HG02610 (cell line): ENCODE measurements around the gene SLC9C2.
"Not testable (repeated sequence)": the region's sequence is repeated elsewhere in the genome, so short reads cannot be mapped to it uniquely, and the experiment has no call there.

Source experiments
- ATAC-seq: cut with Tn5 transposase; IDR thresholded peaks from one replicate; pipeline ENCODE4 v1.9.1; 2021; ENCODE audit warnings: mild to moderate bottlenecking, moderate library complexity; ENCODE audit not compliant: unreplicated experiment

SLC9C2 gene, protein sequence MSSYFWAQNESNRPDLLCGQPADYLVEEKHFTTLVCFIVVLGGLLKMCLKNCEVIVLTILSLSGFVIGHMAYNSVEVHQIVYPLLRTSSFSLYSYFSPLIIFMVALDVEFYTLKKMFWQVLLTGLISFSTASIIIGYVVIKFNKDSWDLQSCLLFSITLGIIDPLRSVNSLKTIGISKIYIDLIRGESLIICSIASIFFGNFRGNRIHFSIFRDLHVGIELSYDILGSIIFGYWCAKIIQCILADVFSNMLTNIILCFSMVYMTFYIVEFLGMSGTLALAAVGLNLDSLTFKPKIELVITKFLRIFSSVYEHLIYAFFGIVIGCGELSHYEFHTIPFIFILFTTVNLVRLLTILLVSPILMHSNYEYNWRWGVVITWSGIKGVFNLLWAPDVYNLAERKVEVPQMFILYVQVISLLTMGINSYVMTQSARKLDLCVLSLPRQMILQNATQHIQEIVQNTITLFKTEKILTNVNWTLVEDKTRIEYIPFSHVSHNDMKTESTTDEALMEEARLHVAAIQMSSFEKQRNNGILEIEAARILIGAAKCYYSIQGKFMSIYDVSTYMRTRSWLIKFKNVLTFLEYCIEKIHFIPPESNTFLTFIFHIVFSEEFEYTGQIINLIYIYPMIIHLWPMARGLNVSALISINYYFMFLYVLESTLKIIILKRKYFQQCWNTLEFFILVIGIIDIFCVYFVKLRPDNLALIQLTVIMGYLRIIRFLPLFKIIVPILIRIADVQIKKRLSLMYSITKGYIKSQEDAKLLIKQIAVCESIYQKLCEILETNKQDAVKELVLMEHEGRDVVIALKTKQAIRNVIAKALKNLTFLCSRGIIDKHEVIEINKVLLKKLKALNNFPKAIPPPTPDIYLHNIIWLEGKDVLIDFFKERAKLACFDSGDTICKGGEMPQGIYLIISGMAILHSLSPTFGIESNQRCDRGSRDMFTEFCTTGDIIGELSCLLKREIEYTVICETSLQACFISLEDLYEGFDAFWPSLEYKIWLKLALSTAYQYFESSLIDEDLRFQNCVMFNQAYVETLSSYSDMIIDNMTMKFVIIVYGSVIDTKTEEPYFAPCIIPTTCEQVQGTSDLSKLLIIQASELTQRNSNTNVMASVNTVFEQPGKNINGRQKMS

GRCh38 chr1:173603056-173603591, at the start of gene SLC9C2:
Gene SLC9C2 (minus strand): TSS chr1:173603072. CDS start chr1:173601776, 1,296 bp downstream.
- ATAC-seq, result no peak

DNA sequence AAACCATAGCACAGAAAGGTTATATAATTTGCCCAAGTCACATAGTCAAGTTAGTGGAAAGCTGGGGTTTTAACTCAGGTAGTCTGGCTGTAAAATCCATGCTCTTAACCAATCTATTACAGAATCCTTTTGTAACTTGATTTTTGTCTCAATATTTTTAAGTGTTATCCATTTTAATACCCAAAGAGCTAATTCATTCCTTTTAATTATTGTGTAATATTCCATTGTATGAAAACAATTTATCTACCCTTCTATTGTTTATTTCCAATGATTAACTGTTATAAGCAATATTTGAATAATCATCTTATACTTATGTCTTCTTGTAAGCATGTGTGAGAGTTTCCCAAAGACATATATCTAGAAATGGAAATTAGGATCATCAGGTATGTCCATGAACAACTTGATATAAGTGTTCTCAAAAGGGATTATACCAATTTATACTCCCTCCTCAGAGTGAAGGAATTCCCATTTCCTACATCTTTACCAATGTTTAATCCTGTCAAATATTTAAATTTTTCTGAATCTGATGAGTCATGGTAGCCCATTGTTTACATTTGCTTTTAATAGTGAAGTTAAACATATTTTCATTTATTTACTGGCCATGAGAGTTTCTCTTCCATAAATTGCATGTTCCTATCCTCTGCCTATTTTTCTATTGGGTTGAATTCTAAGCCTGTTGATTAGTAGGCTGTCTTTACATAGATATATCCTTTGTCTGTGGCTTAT, 46.2 kb upstream of the SLC9C2 start:
- ATAC-seq, result no peak

- ATAC-seq, result no peak
These were observed 43.8 kb upstream of the SLC9C2 start for GRCh38 chr1:173646656-173647055.

DNA sequence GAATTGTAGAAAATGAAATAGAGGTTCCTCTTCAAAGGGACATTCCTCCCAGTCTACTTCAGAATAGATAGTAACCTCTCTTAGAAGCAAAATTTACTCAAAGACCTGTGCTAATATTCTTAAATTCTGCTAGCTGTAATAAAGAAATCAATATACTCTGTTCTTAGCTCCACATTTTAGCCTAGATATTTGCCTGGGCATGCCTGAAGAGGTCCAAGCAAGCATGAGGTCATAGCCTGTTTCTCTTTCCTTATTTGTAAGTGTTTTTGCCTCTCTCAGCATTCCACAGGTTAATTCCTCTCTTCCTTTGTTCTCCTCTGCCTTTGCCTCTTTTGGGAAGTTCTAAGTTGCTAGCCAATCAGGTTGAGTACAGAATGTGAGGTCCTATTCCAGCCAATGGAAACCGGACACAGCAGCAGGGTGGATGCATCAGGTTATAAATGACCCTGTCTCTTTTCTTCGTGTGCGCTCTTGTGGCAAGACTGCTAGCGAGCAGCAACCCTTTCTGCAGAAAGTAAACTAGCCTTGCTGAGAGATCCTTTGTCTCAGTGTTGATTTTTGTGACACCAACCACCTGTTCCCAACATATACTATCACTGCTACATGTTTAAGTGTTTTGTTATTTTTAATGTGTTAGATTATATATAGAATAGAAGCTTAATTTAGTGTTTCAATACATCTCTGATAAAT, 39.7 kb upstream of the SLC9C2 start:
- not testable (repeated sequence) for ATAC-seq

DNA sequence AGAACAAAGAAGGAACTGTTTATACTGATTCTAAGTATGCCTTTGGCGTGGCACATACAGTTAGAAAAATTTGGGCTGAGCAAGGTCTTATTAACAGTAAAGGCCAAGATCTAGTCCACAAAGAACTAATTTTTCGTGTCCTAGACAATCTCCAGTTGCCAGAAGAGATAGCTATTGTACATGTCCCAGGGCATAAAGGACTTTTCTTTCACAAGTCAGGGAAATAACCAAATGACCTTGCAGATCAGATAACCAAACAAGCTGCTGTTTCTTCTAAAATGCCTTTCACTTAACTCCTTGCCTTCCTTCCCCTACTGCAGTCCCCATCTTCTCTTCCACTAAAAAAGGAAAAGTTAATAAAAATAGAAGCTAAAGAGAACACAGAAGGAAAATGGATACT, 36.2 kb upstream of the SLC9C2 start:
- no peak for ATAC-seq

GRCh38 chr1:173638043-173639021, 35.5 kb upstream of the SLC9C2 start:
- no peak for ATAC-seq

- not testable (repeated sequence) for ATAC-seq
These were observed 34.6 kb upstream of the SLC9C2 start for GRCh38 chr1:173637236-173638042.

DNA sequence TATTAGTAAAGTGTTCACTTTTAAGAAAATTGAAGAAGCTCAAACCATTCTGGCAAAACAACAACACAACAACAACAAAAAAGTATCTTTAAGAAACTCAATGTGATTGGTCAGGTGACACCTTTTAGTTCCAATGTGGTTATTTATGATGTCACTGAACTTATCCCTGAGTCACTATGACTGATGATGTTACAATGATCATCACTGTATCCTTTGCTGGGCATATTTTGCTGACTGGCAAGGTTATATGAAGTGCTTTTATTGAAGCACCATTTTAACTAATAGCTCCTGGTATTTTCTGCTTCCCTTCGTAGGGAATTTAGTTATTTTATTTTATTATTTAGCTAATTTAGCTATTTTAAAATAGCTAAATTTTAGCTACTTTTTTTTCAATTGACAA, 32.2 kb upstream of the SLC9C2 start, which contains the start of gene TEX50:
TSS of gene TEX50 (plus strand) at position 223 of the 400 bp plus-strand sequence. CDS start 184 bp downstream, outside the sequence.
- ATAC-seq, result no peak

DNA sequence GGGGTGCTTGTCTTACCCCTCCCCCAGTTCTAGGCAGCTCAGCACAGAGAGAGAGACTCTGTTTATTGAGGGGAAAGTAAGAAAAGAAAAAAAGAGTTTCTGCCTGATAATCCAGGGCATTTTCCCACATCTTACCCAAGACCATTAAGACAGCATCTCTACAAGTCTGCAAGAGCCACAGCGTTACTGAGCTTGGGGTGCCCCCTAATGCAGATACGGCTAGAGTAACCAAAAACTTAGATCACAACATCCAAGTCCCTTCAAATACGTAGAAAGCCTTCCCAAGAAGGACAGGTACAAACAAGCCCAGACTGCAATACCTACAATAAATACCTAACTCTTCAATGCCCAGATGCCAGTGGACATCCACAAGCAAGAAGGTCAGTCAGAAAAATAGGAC, 26.0 kb upstream of the SLC9C2 start:
- ATAC-seq, result no peak

DNA sequence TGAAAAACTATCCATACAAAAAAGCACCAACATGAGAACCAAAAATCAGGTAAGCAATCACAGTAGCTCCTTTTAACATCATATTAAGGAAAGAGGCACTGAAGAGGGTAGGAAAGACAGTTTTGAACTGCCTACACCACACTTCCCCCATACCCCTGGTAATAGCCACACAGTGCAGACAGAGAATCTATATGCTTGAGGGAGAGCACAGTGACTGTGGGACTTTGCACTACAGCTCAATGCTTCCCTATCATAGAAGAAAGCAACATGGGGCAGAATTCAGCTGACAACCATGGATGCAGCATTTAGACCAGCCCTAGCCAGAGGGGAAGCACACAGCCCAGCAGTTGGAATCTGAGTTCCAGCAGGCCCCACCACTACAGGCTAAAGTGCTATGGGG, 24.4 kb upstream of the SLC9C2 start:
- no peak for ATAC-seq

DNA sequence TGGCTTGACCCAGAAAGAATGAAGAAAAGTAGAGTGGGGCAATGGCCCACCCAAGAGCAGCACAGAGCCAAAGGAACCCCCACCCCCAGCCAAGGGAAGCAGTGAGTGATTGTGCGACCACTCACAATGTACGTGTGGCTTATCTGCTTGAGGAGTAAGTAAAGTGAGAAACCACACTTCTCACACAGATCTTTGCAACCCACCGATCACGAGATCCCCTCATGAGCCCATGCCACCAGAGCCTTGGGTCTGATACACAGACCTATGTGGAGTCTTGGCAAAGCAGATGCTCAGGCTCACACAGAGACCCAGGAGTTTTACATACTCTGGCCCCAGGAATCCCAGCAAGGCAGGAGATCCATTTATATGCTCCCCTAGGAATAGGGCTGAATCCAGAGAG, 14.0 kb upstream of the SLC9C2 start:
- ATAC-seq, result no peak

- not testable (repeated sequence) for ATAC-seq
These were observed 10.2 kb upstream of the SLC9C2 start for GRCh38 chr1:173613086-173613485.

DNA sequence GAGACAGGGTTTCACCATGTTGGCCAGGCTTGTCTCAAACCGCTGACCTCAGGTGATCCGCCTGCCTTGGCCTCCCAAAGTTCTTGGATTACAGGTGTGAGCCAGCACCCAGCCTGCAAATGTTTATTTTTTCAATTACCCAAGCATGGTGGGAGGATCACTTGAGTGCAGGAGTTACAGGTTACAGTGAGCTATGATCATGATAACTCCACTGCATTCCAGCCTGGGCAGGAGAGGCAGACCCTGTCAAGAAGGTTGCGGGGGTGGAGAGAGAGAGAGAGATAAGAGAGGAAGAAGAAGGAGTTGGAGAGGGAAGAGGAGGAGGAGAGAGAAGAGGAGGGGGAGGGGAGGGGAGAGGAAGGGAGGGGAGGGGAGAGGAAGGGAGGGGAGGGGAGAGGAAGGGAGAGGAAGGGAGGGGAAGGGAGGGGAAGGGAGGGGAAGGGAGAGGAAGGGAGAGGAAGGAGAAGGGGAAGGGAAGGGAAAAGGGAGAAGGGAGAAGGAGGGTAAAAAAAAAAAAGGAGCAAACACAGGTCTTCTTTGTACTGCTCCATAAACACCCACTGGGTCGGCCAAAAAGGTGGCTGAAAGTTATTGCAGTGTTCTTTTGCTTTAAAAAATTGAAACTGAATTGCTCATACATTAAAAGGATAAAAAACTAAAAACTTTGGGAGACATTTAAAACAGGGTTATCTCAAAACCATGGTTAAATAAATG, 5.8 kb upstream of the SLC9C2 start:
- no peak for ATAC-seq

GRCh38 chr1:173601588-173601987, 1.3 kb downstream of the SLC9C2 start:
- ATAC-seq, result peak; percentile 59

GRCh38 chr1:173596097-173596825, 6.6 kb downstream of the SLC9C2 start:
- no peak for ATAC-seq

DNA sequence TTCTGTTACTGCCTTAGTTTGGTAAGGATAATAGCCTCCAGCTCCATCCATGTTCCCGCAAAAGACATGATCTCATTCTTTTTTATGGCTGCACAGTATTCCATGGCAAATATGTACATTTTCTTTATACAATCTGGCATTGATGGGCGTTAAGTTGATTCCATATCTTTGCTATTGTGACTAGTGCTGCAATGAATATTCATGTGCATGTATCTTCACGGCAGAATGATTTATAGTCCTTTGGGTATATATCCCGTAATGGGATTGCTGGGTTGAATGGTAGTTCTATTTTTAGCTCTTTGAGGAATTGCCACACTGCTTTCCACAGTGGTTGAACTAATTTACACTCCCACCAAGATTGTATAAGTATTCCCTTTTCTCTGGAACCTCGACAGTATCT, 11.7 kb downstream of the SLC9C2 start:
- not testable (repeated sequence) for ATAC-seq
